SK-N-SH (cell line): ENCODE results near the gene BICC1. TPM values are rescaled to one million over a fixed set of nuclear protein-coding genes. Genes with fewer than 3 reads are reported as not detected.

Source experiments
- CTCF ChIA-PET: fragments of 300-600, 350-600 bp; formaldehyde crosslinking; extraction: SDS; loops from one replicate; lab custom pipeline; 2021; lab: Yijun Ruan, JAX
- POLR2A ChIA-PET: fragments of 350-600 bp; sonication (Branson Sonifier 250); formaldehyde crosslinking; extraction: SDS; loops from one replicate; lab custom pipeline; 2020; ENCODE audit warnings: antibody characterized with exemption, inconsistent platforms; lab: Yijun Ruan, JAX
- DNase-seq: peaks from one replicate; pipeline ENCODE4 v3.0.0; 2012
- H2AFZ ChIP-seq: fragments of 200-600 bp; sonication (generic); 2 replicates; pipeline ENCODE4 v1.8.1; 2016; ENCODE audit warnings: antibody characterized with exemption, mild to moderate bottlenecking, low read depth
- H3F3A ChIP-seq: fragments of 200-600 bp; sonication (generic); replicated peaks from 2 replicates; pipeline ENCODE3; 2016; ENCODE audit warnings: antibody characterized with exemption, mild to moderate bottlenecking; ENCODE audit not compliant: insufficient read depth
- H3K27ac ChIP-seq, 2 experiments: fragments of 200-500 bp in 1 of 2; fragments of 200-600 bp in 1 of 2; sonication (Bioruptor generic) in 1 of 2; sonication (generic), shearing (Covaris generic) in 1 of 2; 2 replicates each; pipeline versions ENCODE4 v1.5.1 to v1.6.1; 2014 to 2016; ENCODE audit warnings: low read depth in 2 of 2, inconsistent platforms in 1 of 2, low read length in 1 of 2, mild to moderate bottlenecking in 1 of 2, mixed read lengths in 1 of 2
- H3K27me3 ChIP-seq: fragments of 200-600 bp; sonication (generic), shearing (Covaris generic); 2 replicates; pipeline ENCODE4 v1.6.1; 2016; ENCODE audit warnings: mixed run types; ENCODE audit not compliant: insufficient read depth
- H3K36me3 ChIP-seq, 2 experiments: fragments of 200-500 bp in 1 of 2; fragments of 200-600 bp in 1 of 2; sonication (Bioruptor generic) in 1 of 2; sonication (generic) in 1 of 2; replicated peaks in 1 of 2; 2 replicates each; pipeline versions ENCODE3 to v1.5.1; 2014 to 2016; ENCODE audit warnings: low read length in 1 of 2, mild to moderate bottlenecking in 1 of 2; ENCODE audit not compliant: insufficient read depth in 2 of 2, control insufficient read depth in 1 of 2
- H3K4me1 ChIP-seq, 2 experiments: fragments of 200-500 bp in 1 of 2; fragments of 200-600 bp in 1 of 2; sonication (Bioruptor generic) in 1 of 2; sonication (generic), shearing (Covaris generic) in 1 of 2; 2 replicates each; pipeline versions ENCODE4 v1.5.1 to v1.6.1; 2014 to 2016; ENCODE audit warnings: low read depth in 1 of 2, low read length in 1 of 2, mixed run types in 1 of 2; ENCODE audit not compliant: insufficient read depth in 2 of 2, control insufficient read depth in 1 of 2
- H3K4me2 ChIP-seq: fragments of 200-600 bp; sonication (generic), shearing (Covaris generic); 2 replicates; pipeline ENCODE4 v1.6.1; 2017; ENCODE audit warnings: mixed run types
- H3K4me3 ChIP-seq, 2 experiments: fragments of 200-500 bp in 1 of 2; fragments of 200-600 bp in 1 of 2; sonication (Bioruptor generic) in 1 of 2; sonication (generic), shearing (Covaris generic) in 1 of 2; 2 replicates each; pipeline versions ENCODE4 v1.5.1 to v1.8.1; 2014 to 2016; ENCODE audit warnings: low read depth in 2 of 2, inconsistent platforms in 1 of 2, low read length in 1 of 2, mild to moderate bottlenecking in 1 of 2, mixed read lengths in 1 of 2, moderate library complexity in 1 of 2
- H3K79me2 ChIP-seq: fragments of 200-600 bp; sonication (generic); 2 replicates; pipeline ENCODE4 v1.8.1; 2017; ENCODE audit warnings: mild to moderate bottlenecking; ENCODE audit not compliant: insufficient read depth
- H3K9ac ChIP-seq: fragments of 200-600 bp; sonication (generic); 2 replicates; pipeline ENCODE4 v1.6.1; 2017; ENCODE audit warnings: mixed run types
- H3K9me2 ChIP-seq: fragments of 200-600 bp; sonication (generic); 2 replicates; pipeline ENCODE4 v1.6.1; 2017; ENCODE audit warnings: mixed run types
- H3K9me3 ChIP-seq: fragments of 200-600 bp; sonication (generic); 2 replicates; pipeline ENCODE4 v1.6.1; 2017; ENCODE audit warnings: mixed run types, mild to moderate bottlenecking, moderate library complexity
- H4K20me1 ChIP-seq: fragments of 200-600 bp; sonication (generic); 2 replicates; pipeline ENCODE4 v1.6.1; 2017; ENCODE audit warnings: mild to moderate bottlenecking, mixed run types; ENCODE audit not compliant: insufficient read depth
- FOSL2 ChIP-seq: IDR thresholded peaks from 2 replicates; pipeline ENCODE4 v1.4.0; 2012; ENCODE audit warnings: low read depth, mild to moderate bottlenecking, moderate library complexity, borderline replicate concordance
- GATA2 ChIP-seq: sonication (generic); formaldehyde crosslinking; IDR thresholded peaks from 2 replicates; pipeline ENCODE4 v1.5.0; 2020; ENCODE audit warnings: mild to moderate bottlenecking, missing genetic modification reagents
- IRF3 ChIP-seq: fragments of 150-350 bp; IDR thresholded peaks from 2 replicates; pipeline ENCODE4 v1.6.1; 2016; ENCODE audit warnings: mild to moderate bottlenecking, low read depth, low read length
- MXI1 ChIP-seq: IDR thresholded peaks from 2 replicates; pipeline ENCODE4 v1.6.1; 2012; ENCODE audit warnings: mild to moderate bottlenecking, low read depth, low read length, improper control_type of control experiment
- POLR2AphosphoS5 ChIP-seq: IDR thresholded peaks from 2 replicates; pipeline ENCODE4 v1.6.1; 2012; ENCODE audit warnings: low read depth, low read length
- RCOR1 ChIP-seq: fragments of 150-350 bp; IDR thresholded peaks from 2 replicates; pipeline ENCODE4 v1.6.1; 2017; ENCODE audit warnings: antibody characterized with exemption, low read length
- RFX5 ChIP-seq: IDR thresholded peaks from 2 replicates; pipeline ENCODE4 v1.6.1; 2012; ENCODE audit warnings: mild to moderate bottlenecking, improper control_type of control experiment, low read length
- RXRA ChIP-seq: IDR thresholded peaks from 2 replicates; pipeline ENCODE4 v1.4.0; 2012; ENCODE audit warnings: low read depth, mild to moderate bottlenecking, borderline replicate concordance
- SIN3A ChIP-seq: IDR thresholded peaks from 2 replicates; pipeline ENCODE4 v1.6.1; 2012; ENCODE audit warnings: low read depth, mild to moderate bottlenecking, low read length, moderate library complexity, borderline replicate concordance
- TAF1 ChIP-seq: IDR thresholded peaks from 2 replicates; pipeline ENCODE4 v1.6.1; 2012; ENCODE audit warnings: low read depth, mild to moderate bottlenecking, low read length, moderate library complexity, borderline replicate concordance
- TCF12 ChIP-seq: IDR thresholded peaks from 2 replicates; pipeline ENCODE4 v1.4.0; 2012
- YY1 ChIP-seq: IDR thresholded peaks from 2 replicates; pipeline ENCODE4 v1.4.0; 2012; ENCODE audit warnings: low read depth, mild to moderate bottlenecking
- ZBTB33 ChIP-seq: IDR thresholded peaks from 2 replicates; pipeline ENCODE4 v1.4.0; 2012; ENCODE audit warnings: low read depth, borderline replicate concordance
- WGBS: methylation state at CpG from one replicate; pipeline ENCODE4 v1.1.6; 2017; ENCODE audit warnings: low lambda C conversion rate; 5-methylcytosine and 5-hydroxymethylcytosine counted together
- polyA plus RNA-seq, 3 experiments: library from polyadenylated mRNA; depleted of rRNA; stranded (reverse); fragments of >200 nt; gene quantifications; 2 replicates each; pipeline ENCODE4 v1.2.3, GENCODE V29; 2012
- TF ChIP-seq, protein P1 (sequence below): IDR thresholded peaks from 2 replicates; pipeline ENCODE4 v1.6.1; 2012; ENCODE audit warnings: mild to moderate bottlenecking, low read depth, low read length, moderate library complexity
- TF ChIP-seq, protein P2 (sequence below): fragments of 150-350 bp; IDR thresholded peaks from 2 replicates; pipeline ENCODE4 v1.6.1; 2017; ENCODE audit warnings: antibody characterized with exemption, low read length, low read depth, borderline replicate concordance

BICC1 gene
- polyA plus RNA-seq, 1 of the 3 experiments (the other 2 are of a cell fraction), result 1.5 TPM

- TF ChIP-seq ZBTB33, result no peak
- TF ChIP-seq TCF12, result no peak
- TF ChIP-seq RFX5, result no peak
- TF ChIP-seq POLR2AphosphoS5, result no peak
- TF ChIP-seq IRF3, result no peak
- TF ChIP-seq SIN3A, result no peak
These were observed 31.5 kb downstream of the BICC1 start (continued) for GRCh38 chr10:58544135-58544534.

DNA sequence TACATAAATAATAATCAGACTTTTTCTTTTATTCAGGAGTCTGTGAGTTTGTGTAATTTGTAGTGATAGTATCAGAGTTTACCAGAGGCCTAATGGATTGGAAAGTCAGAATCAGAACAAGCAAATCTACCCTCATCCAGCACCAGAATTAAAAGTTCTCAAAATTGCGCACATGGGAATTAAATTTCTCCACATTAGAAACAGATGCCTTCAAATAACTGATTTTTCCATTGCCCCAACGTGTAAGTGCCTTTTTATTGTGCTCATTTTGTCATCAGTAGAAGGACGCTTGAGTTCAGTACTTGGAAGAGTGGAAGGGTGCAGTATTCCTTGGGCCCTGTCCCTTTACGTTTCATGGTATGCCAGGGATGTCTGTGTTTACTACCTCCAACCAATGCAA lies 32.8 kb downstream of the BICC1 start:
- Histone ChIP-seq H3K4me1 (peaks cover 0 to 11% of the 10 kb centered on the region in 2 experiments; a peak in 2 of 4 replicates), H3K27ac (peak overlapping the region in 1 of 2 experiments; percentile 56; a peak in 2 of 4 replicates), H3K9me2 (no peaks in the 10 kb centered on the region), H3K36me3 (no peaks in the 10 kb centered on the region), H3F3A (peaks cover 4% of the 10 kb centered on the region), H3K79me2 (no peaks in the 10 kb centered on the region), H4K20me1 (no peaks in the 10 kb centered on the region), H3K9ac (no peak overlapping the region), H3K9me3 (no peaks in the 10 kb centered on the region), H2AFZ (no peak overlapping the region), H3K4me2 (no peak overlapping the region), H3K4me3 (no peak overlapping the region), H3K27me3 (no peaks in the 10 kb centered on the region)
- DNase-seq, result no peak
- WGBS, result 77% methylated on average over 4 of the region's 4 CpGs
- TF ChIP-seq RXRA (no peak), RCOR1 (peak; percentile 21; the same call in 1 of the 2 replicates), GATA2 (CRISPR knock-in tag) (0 out of 2 replicates have a peak, but pooled peaks have one; percentile 13)
- POLR2A ChIA-PET, result no interaction called here
- CTCF ChIA-PET, result interaction anchor here (0.5 to 1.8 kb wide), 4 partner anchors 14 to 631 kb away, joined by 3 to 4 read pairs (median 4); partner anchors contain the start of gene PHYHIPL

DNA sequence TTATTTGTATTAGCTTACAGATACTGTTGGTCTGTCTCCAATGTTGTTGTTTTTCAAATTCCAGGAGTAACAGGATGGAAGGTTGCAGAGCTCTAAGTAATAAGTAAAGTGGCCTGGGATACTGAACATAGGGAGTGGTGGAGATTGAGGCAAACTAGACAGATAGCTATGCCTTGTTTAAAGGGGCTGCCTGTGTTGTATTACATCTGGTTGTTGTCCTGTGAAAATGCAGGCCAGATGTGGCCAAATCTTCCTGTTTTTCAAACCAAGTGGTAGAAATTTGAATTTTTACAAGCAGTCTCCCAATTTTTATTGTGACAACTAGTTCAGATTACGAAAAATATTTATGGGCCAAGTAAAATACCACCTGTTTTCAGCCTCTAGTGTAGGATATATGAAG lies 33.5 kb downstream of the BICC1 start:
- DNase-seq, result no peak
- no peak overlapping the region for H3K9ac ChIP-seq
- no peaks in the 10 kb centered on the region for H3K27me3 ChIP-seq
- 100% methylated on average over 1 of the region's 1 CpG for WGBS
- H3K4me3 ChIP-seq, result no peak overlapping the region
- POLR2A ChIA-PET, result no interaction called here
- H3F3A ChIP-seq, result peaks cover 7% of the 10 kb centered on the region
- H3K9me3 ChIP-seq, result no peaks in the 10 kb centered on the region
- CTCF ChIA-PET, result interaction anchor here (0.5 to 1.4 kb wide), 3 partner anchors 15 to 630 kb away, joined by 3 to 4 read pairs (median 4); partner anchors contain the start of gene PHYHIPL
- H3K27ac ChIP-seq, result peak overlapping the region in 1 of 2 experiments; percentile 56; a peak in 1 of 4 replicates
- H2AFZ ChIP-seq, result no peak overlapping the region
- no peaks in the 10 kb centered on the region for H3K9me2 ChIP-seq
- H3K36me3 ChIP-seq, result no peaks in the 10 kb centered on the region
- H3K79me2 ChIP-seq, result no peaks in the 10 kb centered on the region
- peaks cover 0 to 11% of the 10 kb centered on the region in 2 experiments; a peak in 2 of 4 replicates for H3K4me1 ChIP-seq
- H3K4me2 ChIP-seq, result no peak overlapping the region
- no peaks in the 10 kb centered on the region for H4K20me1 ChIP-seq
- TF ChIP-seq YY1 (no peak), TAF1 (no peak), MXI1 (no peak), IRF3 (no peak), RCOR1 (no peak), POLR2AphosphoS5 (no peak), FOSL2 (no peak)
- TF ChIP-seq, protein P1, sequence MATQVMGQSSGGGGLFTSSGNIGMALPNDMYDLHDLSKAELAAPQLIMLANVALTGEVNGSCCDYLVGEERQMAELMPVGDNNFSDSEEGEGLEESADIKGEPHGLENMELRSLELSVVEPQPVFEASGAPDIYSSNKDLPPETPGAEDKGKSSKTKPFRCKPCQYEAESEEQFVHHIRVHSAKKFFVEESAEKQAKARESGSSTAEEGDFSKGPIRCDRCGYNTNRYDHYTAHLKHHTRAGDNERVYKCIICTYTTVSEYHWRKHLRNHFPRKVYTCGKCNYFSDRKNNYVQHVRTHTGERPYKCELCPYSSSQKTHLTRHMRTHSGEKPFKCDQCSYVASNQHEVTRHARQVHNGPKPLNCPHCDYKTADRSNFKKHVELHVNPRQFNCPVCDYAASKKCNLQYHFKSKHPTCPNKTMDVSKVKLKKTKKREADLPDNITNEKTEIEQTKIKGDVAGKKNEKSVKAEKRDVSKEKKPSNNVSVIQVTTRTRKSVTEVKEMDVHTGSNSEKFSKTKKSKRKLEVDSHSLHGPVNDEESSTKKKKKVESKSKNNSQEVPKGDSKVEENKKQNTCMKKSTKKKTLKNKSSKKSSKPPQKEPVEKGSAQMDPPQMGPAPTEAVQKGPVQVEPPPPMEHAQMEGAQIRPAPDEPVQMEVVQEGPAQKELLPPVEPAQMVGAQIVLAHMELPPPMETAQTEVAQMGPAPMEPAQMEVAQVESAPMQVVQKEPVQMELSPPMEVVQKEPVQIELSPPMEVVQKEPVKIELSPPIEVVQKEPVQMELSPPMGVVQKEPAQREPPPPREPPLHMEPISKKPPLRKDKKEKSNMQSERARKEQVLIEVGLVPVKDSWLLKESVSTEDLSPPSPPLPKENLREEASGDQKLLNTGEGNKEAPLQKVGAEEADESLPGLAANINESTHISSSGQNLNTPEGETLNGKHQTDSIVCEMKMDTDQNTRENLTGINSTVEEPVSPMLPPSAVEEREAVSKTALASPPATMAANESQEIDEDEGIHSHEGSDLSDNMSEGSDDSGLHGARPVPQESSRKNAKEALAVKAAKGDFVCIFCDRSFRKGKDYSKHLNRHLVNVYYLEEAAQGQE, result no peak
- TF ChIP-seq, protein P2, sequence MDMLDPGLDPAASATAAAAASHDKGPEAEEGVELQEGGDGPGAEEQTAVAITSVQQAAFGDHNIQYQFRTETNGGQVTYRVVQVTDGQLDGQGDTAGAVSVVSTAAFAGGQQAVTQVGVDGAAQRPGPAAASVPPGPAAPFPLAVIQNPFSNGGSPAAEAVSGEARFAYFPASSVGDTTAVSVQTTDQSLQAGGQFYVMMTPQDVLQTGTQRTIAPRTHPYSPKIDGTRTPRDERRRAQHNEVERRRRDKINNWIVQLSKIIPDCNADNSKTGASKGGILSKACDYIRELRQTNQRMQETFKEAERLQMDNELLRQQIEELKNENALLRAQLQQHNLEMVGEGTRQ, result no peak
